Testis (tissue), 2 donors: Measurements from ENCODE around the gene SDK1.

Experiments
- POLR2A ChIP-seq: fragments of 450-650 bp; IDR thresholded peaks from one replicate; pipeline ENCODE4 v1.6.1; 2017; ENCODE audit warnings: antibody characterized with exemption, mild to moderate bottlenecking, moderate library complexity
- TF ChIP-seq, protein P1 (sequence below), 3 experiments: fragments of 450-650 bp in 2 of 3; fragments of 200-600 bp in 1 of 3; sonication (generic) in 1 of 3; IDR thresholded peaks; one replicate each; pipeline ENCODE4 v1.5.1; 2016 to 2019; ENCODE audit warnings: antibody characterized with exemption in 3 of 3, mild to moderate bottlenecking in 2 of 3, moderate library complexity in 1 of 3

DNA sequence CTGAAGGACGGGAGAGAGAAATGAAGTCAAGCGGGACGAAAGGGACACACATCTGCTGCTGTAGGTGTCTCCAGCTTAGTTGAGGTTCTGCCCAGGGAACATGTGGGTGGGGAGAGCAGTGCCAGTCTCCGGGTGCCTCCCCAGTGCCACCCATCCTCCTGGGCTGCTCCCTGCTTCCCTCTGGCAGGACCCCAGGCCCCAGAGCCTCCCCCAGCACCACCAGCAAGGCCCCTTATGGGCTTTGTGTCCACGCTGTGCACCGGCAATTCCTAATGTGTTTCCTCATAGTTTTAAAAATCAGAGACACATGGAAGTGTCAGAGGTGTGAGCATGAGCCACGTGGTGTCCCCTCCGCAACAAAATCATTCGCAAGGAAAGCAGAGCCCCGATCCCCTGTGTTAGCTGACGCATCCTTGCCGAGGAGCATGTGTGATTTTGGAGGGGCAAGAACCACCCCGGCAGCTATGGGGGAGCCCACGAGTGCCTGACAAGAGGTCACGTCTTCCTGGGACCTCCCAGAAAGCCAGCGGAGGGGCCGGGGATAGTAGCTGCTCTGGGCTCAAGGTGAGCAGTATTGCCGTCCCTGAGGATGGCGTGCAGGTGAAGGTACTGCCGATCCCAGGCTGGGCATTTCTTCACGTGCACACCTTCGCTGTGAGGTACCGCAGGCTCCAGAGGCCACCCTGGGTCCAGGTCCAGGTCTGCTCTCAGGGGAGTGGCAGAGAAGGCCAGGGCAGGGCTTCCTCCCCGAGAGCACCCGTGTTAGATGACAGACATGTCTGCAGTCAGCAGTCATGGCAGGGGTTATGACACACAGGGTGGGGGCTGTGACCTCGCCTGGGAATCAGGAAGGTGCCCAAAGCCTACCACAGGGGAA lies 932.8 kb downstream of the SDK1 start:
- TF ChIP-seq, protein P1, sequence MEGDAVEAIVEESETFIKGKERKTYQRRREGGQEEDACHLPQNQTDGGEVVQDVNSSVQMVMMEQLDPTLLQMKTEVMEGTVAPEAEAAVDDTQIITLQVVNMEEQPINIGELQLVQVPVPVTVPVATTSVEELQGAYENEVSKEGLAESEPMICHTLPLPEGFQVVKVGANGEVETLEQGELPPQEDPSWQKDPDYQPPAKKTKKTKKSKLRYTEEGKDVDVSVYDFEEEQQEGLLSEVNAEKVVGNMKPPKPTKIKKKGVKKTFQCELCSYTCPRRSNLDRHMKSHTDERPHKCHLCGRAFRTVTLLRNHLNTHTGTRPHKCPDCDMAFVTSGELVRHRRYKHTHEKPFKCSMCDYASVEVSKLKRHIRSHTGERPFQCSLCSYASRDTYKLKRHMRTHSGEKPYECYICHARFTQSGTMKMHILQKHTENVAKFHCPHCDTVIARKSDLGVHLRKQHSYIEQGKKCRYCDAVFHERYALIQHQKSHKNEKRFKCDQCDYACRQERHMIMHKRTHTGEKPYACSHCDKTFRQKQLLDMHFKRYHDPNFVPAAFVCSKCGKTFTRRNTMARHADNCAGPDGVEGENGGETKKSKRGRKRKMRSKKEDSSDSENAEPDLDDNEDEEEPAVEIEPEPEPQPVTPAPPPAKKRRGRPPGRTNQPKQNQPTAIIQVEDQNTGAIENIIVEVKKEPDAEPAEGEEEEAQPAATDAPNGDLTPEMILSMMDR (IDR thresholded peaks at IDR 0.05): no peak
- no peak for TF ChIP-seq POLR2A
